Measurements from ENCODE around the gene GPRC6A. TPM values are rescaled to one million over a fixed set of nuclear protein-coding genes. Genes with fewer than 3 reads are reported as not detected.

Gene GPRC6A
- total and polyA plus RNA-seq, 2 of the 13 experiments (the other 11 are each of a cell fraction or from before 2014, with no cell fraction given): not detected

DNA sequence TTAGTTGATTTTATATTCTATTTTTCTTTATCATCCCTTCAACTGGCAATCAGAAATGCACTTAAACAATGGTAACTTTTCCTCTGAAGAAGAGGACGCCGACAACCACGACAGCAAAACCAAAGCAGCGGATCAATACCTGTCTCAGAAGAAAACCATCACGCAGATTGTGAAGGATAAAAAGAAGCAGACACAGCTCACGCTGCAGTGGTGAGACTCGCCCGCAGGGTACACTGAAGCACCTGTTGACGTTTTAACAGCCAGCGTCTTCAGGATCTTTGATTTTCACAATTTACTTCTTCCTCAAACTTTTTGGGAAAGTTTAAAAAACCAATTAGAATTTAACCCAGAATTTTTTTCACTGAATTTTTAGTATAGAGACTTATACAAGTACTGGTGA, 48.9 kb upstream of the GPRC6A start:
- ChIA-PET POLR2A (no interaction called here), CTCF (ENCODE audit: low intra/inter-chr PET ratio, low total read pairs) (interaction anchor here (1.8 kb wide), 1 partner anchor 91 kb away, joined by 3 read pairs; no protein-coding TSS in a partner anchor)
- H3K27ac ChIP-seq (ENCODE audit: extremely low read length, insufficient read depth, low read length): no peak overlapping the region
- BruUV-seq (replicated peaks): no TSS peak
- FAIRE-seq (no peak), ATAC-seq (peak; percentile 41; the same call in 2 of the 3 replicates), DNase-seq (ENCODE audit: low spot score) (no peak)
- no peaks in the 10 kb centered on the region for H3K36me3 ChIP-seq (replicated peaks in 1 of 2; ENCODE audit: control insufficient read depth in 1 of 2, insufficient read depth in 2 of 2, low read length in 2 of 2)
- no peak for TF ChIP-seq THRA (CRISPR knock-in tag; IDR thresholded peaks at IDR 0.05; ENCODE audit: borderline replicate concordance)
- peak; percentile 89; the same call in 1 of the 2 replicates for TF ChIP-seq CBX2 (IDR thresholded peaks at IDR 0.05; ENCODE audit: low read depth, low read length)
- no peak for TF ChIP-seq CBX2 (CRISPR knock-in tag; IDR thresholded peaks at IDR 0.05; ENCODE audit: low read depth)
- peaks cover 15 to 32% of the 10 kb centered on the region in 2 experiments for H3K27me3 ChIP-seq (ENCODE audit: control insufficient read depth in 1 of 2, insufficient read depth in 2 of 2, low read length in 2 of 2)
- no peaks in the 10 kb centered on the region for H4K20me1 ChIP-seq (ENCODE audit: insufficient read depth, low read length)
- 16% methylated on average over 10 of the region's 10 CpGs for WGBS (ENCODE audit: low lambda C conversion rate)
- H2AFZ ChIP-seq (ENCODE audit: low read length): no peak overlapping the region
- in situ Hi-C loops (cut with HindIII; ENCODE audit: extremely low pct_ligation_motif_present, low pct_unique_long_range_greater_than_20kb): loop anchor here (5.0 to 10.0 kb wide), 2 partner anchors 90 to 317 kb away; no protein-coding TSS in a partner anchor
- no peak overlapping the region for H3K4me3 ChIP-seq (replicated peaks in 1 of 3; ENCODE audit: insufficient read depth in 1 of 3, low read depth in 2 of 3, low read length in 3 of 3)
- H3K9ac ChIP-seq (ENCODE audit: insufficient read depth, low read depth, low read length): no peak overlapping the region
- intact Hi-C loops (cut with micrococcal nuclease; ENCODE audit: unreplicated experiment): no loop called here
- no peaks in the 10 kb centered on the region for H3K79me2 ChIP-seq (ENCODE audit: insufficient read depth, low read length)
- H3K4me1 ChIP-seq (ENCODE audit: insufficient read depth, low read length): peaks cover 13% of the 10 kb centered on the region
- no peaks in the 10 kb centered on the region for H3K9me3 ChIP-seq (ENCODE audit: low read length)
- H3K4me2 ChIP-seq (ENCODE audit: low read depth, low read length): no peak overlapping the region; the same call in 1 of the 2 replicates

- POLR2A ChIA-PET: no interaction called here
- in situ Hi-C loops (cut with HindIII; ENCODE audit: extremely low pct_ligation_motif_present, low pct_unique_long_range_greater_than_20kb) (loop anchor here (5.0 to 10.0 kb wide), 2 partner anchors 90 to 318 kb away; no protein-coding TSS in a partner anchor), intact Hi-C loops (cut with micrococcal nuclease; ENCODE audit: unreplicated experiment) (no loop called here)
- Histone ChIP-seq H4K20me1 (ENCODE audit: insufficient read depth, low read length) (no peaks in the 10 kb centered on the region), H2AFZ (ENCODE audit: low read length) (no peak within 1 kb of the TSS), H3K27me3 (ENCODE audit: control insufficient read depth in 1 of 2, insufficient read depth in 2 of 2, low read length in 2 of 2) (peaks cover 15 to 32% of the 10 kb centered on the region in 2 experiments), H3K4me2 (ENCODE audit: low read depth, low read length) (peak within 1 kb of the TSS; percentile 76), H3K36me3 (replicated peaks in 1 of 2; ENCODE audit: control insufficient read depth in 1 of 2, insufficient read depth in 2 of 2, low read length in 2 of 2) (no peaks in the 10 kb centered on the region), H3K27ac (ENCODE audit: extremely low read length, insufficient read depth, low read length) (no peak within 1 kb of the TSS), H3K79me2 (ENCODE audit: insufficient read depth, low read length) (no peaks in the 10 kb centered on the region), H3K4me1 (ENCODE audit: insufficient read depth, low read length) (peaks cover 13% of the 10 kb centered on the region), H3K9ac (ENCODE audit: insufficient read depth, low read depth, low read length) (no peak within 1 kb of the TSS), H3K9me3 (ENCODE audit: low read length) (no peaks in the 10 kb centered on the region), H3K4me3 (replicated peaks in 1 of 3; ENCODE audit: insufficient read depth in 1 of 3, low read depth in 2 of 3, low read length in 3 of 3) (peak within 1 kb of the TSS; percentile 40 to 68 (median 52); a peak in 4 of 6 replicates)
- DNase-seq (ENCODE audit: low spot score) (no peak), ATAC-seq (peak; percentile 95), FAIRE-seq (no peak)
- 5% methylated on average over 38 of the region's 73 CpGs for WGBS (ENCODE audit: low lambda C conversion rate)
- CTCF ChIA-PET (ENCODE audit: low intra/inter-chr PET ratio, low total read pairs): interaction anchor here (1.8 kb wide), 1 partner anchor 92 kb away, joined by 3 read pairs; no protein-coding TSS in a partner anchor
- no TSS peak for BruUV-seq (replicated peaks)
- TF ChIP-seq ZNF687 (CRISPR knock-in tag; IDR thresholded peaks at IDR 0.05) (peak; percentile 13; the same call in 1 of the 2 replicates), ZEB1 (IDR thresholded peaks at IDR 0.05; ENCODE audit: insufficient replicate concordance, low read depth) (peak; percentile 36), ZSCAN5A (CRISPR knock-in tag; IDR thresholded peaks at IDR 0.05; ENCODE audit: borderline replicate concordance) (no peak), HNRNPLL (IDR thresholded peaks at IDR 0.05; ENCODE audit: low read depth, low read length, poor library complexity, severe bottlenecking) (peak; percentile 33)
Observed at GRCh38 chr6:116876635-116877611, 48.0 kb upstream of the GPRC6A start, which contains the start of gene RFX6. TSS of gene RFX6 (plus strand) at chr6:116877242. CDS start at chr6:116877276, 34 bp downstream.

Measured in HepG2 (cell line).